Urothelium cell line (cell line): ENCODE data around the gene PAEP.

Experiments
- DNase-seq: peaks from one replicate; pipeline ENCODE4 v3.0.0; 2011; ENCODE audit warnings: low spot score, mixed read lengths
- FAIRE-seq: peaks from 2 replicates; lab custom pipeline; 2011; peaks lifted over from hg19 to GRCh38; lab: Jason Lieb, UNC

The PAEP gene

DNA sequence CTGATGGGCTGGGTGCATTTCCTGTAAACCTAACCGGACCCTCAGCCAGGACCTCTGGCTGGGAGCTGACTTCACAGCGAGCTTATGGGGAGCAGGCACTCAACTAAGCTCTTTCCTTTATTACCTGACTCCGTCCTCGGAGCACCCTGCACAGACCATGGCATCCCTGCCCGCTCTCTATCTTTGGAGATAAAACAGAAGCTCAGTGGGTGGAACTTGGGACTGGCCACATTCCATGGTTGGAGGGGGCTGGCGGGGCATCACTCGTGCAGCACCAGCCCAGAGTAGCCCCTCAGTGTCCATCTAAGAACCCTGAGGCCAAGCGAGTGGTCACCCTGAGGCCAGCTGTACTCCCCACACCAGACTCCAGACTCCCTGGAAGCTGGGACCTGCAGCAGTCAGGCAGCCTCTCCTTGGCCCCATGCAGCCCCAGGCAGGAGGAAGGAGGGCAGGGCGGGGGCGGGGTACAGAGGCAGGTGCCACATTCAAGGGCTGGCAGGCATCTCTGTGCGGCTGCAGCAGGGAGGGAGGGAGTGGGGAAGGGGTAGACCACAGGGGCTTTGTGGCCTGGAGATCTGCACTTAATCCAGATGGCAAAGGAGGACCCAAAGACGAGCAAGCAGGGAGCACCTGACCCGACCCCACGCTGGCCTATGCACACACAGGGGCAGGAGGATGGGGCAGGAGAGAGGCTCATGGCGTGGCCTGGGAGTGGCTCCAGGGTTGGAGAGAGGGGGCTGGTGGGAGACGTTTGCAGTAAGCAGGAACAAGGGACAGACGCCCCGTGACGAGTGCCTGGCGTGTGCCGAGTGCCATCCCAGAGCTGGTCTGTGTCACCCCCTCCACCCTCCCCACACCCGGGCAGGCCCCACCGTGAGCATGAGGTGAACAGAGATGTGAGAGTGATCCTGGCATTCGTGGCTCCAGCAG is 51.7 kb downstream of the PAEP start:
- DNase-seq, result no peak
- FAIRE-seq, result no peak

DNA sequence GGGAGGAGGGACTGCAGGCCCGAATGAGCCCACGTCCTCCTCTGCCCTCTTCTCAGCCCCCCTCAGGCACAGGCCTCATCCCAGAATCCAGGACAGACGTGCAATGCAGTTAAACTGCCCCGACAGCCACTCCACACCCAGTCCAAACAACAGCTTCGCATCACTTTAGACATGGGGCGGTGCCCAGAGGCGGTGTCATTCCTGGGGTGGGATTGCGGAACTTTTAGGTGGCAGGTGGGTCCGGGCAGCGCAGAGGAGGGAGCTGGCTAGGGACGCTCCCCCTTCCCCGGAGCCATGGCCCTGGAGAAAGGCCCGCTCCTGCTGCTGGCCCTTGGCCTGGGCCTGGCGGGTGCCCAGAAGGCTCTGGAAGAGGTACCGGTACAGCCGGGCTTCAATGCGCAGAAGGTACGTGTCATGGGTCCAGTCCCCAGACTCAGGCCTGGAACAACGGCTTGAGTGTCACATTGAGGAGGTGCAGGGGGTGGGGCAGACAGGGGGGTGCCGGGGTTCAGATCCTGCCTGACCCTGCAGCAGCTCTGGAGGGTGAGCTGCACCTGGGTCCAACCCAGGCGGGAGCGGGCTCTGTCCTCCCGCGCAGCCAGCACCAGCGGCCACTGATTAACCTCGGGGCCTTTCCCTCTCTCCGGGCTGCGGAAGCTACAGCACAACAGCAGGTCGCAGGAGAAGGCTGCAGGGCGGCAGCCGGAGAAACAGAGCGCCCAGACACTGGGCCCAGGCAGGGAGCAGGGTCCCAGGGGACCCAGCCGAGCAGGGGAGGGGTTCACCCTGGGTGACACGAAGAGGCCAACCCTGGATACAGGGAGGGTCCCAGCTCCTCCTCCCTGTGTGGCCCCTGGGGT is 52.6 kb downstream of the PAEP start:
- DNase-seq (no peak), FAIRE-seq (no peak)

DNA sequence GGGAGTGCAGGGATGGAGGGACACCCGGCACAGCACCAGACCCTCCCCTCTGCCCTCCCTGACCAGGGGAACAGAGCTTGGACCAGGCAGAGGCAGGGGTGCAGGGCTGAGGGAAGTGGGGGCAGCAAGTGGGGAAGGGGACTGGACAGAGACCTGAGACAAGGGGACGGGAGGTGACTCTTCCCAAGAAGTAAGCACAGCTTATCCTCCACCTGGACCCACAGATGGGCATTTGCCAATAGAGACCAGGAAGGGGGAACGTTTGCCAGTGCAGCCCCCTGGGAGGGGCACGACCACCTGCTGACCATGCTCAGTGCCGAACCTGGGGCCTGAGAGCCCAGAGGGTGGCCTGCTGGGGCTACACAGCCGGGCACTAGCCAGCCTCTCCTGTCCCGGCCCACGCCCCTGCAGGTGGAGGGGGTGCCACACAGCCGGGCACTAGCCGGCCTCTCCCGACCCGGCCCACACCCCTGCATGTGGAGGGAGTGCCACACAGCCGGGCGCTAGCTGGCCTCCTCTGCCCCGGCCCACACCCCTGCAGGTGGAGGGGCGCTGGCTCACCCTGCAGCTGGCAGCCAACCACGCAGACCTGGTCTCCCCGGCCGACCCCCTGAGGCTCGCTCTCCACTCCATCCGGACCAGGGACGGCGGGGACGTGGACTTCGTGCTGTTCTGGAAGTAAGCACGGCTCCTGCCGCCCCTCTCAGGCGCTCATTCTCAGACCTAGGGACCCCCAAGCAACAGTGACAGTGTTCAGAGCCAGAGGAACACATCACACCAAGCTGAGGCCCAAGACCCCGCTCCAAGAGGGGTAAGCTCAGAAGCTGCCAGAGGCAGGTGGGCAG is 53.5 kb downstream of the PAEP start:
- FAIRE-seq (no peak), DNase-seq (no peak)

DNA sequence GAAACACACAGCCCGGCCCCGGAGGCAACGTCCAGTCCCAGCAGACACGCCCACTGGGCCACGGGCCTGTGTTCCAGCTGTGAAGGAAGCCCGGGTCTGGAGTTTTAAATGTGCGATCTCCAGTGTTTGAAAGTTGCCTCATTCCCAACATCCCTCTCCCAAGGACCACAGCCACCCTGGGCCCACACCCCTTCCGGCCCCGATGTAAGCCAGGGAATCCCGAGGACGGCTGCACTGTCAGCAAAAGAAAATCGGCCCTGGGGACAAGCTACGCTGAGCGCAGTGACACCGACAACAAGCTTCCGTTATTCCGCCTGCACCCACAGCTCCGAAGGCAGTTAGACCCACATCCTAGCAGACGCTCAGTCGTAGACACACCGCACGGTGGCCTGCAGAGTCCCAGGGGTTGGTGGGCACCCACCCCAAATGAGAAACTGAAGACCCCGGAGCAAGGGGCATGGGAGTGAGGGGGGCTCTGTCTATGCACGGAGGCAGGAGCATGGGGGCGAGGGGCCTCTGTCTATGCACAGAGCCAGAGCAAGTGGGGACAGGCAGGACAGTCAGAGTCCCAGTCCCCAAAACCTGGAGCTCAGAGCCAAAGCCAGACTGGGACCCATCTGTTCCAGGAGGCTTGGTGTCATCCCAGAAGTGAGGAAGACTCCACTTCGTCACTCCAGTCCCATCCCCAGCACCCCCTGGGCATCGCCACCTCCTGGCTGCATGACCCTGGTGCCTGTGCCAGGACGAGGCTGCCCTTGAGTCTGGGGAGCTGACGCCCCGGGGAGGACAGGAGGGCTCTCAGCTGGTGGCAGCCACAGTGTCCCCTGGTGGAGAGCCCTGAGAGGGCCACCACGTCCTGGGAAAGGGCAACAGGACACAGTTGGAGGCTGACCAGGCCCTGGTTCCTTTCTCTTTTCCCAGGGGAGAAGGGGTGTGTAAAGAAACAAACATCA is 54.4 kb downstream of the PAEP start:
- DNase-seq (no peak), FAIRE-seq (no peak)
